ENCODE data around the gene ADGRG6.

DNA sequence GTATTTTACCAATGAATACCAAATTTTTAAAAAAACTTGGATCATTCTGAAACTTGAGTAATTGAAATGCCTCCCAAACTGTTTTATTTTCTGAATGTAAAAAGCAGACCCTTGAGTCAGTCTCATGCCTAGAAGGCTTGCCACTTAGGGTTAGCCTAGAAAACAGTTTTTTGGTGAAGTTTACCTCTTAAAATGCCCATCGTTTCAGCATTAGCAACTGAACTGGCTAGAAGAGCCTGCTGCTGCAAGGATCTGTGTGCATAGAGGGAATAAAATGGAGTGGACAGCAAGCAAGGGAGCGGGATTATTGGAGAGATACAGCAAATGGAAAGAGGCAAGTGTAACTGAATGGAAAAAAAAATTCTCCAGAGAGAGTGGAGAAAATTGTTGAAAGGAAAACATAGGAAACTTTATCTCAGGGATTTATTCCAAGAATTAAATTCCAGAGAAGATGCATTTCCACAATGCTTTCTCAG lies 40.1 kb downstream of the ADGRG6 start:
- TF ChIP-seq, protein P1, sequence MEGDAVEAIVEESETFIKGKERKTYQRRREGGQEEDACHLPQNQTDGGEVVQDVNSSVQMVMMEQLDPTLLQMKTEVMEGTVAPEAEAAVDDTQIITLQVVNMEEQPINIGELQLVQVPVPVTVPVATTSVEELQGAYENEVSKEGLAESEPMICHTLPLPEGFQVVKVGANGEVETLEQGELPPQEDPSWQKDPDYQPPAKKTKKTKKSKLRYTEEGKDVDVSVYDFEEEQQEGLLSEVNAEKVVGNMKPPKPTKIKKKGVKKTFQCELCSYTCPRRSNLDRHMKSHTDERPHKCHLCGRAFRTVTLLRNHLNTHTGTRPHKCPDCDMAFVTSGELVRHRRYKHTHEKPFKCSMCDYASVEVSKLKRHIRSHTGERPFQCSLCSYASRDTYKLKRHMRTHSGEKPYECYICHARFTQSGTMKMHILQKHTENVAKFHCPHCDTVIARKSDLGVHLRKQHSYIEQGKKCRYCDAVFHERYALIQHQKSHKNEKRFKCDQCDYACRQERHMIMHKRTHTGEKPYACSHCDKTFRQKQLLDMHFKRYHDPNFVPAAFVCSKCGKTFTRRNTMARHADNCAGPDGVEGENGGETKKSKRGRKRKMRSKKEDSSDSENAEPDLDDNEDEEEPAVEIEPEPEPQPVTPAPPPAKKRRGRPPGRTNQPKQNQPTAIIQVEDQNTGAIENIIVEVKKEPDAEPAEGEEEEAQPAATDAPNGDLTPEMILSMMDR (conservative IDR thresholded peaks at IDR 0.05; ENCODE audit: low read depth, low read length) = no peak
- TF ChIP-seq EZH2 (IDR thresholded peaks at IDR 0.05; ENCODE audit: borderline replicate concordance, low read depth, low read length, poor library complexity, severe bottlenecking) = no peak

Measured in A673 (cell line).